A673 (cell line): ENCODE data around the gene COBL. TPM values are rescaled to one million over a fixed set of nuclear protein-coding genes. Genes with fewer than 3 reads are reported as not detected.

ENCODE experiments used
- BruUV-seq: library from RNA; stranded (reverse); fragments of 400-500 nt; replicated peaks from 2 replicates; lab custom pipeline; 2021; lab: Mats Ljungman, UMichigan
- CTCF ChIA-PET: fragments of 300-600 bp; sonication (Branson Sonifier 250); formaldehyde crosslinking; loops from one replicate; lab custom pipeline; 2022; ENCODE audit warnings: antibody characterized with exemption; lab: Charles Lee
- POLR2A ChIA-PET: fragments of 300-600 bp; sonication (Branson Sonifier 250); formaldehyde crosslinking; loops from one replicate; lab custom pipeline; 2022; ENCODE audit warnings: antibody characterized with exemption; ENCODE audit not compliant: low non-redundant PET; lab: Charles Lee
- DNase-seq: peaks from one replicate; pipeline ENCODE4 v3.0.0-alpha.2; 2015; ENCODE audit warnings: low spot score
- H3K27ac ChIP-seq: fragments of 200-600 bp; sonication (generic); 2 replicates; pipeline ENCODE4 v1.5.1; 2016; ENCODE audit warnings: mixed run types, low read depth, mild to moderate bottlenecking, mixed read lengths, antibody characterized with exemption, low read length; ENCODE audit not compliant: poor library complexity, severe bottlenecking
- H3K27me3 ChIP-seq: fragments of 200-600 bp; sonication (generic); replicated peaks from 2 replicates; pipeline ENCODE4 v1.6.1; 2017; ENCODE audit warnings: mixed run types, low read depth, mild to moderate bottlenecking, mixed read lengths, antibody characterized with exemption, low read length; ENCODE audit not compliant: insufficient read depth, poor library complexity
- H3K36me3 ChIP-seq: fragments of 200-600 bp; sonication (generic); 2 replicates; pipeline ENCODE4 v1.6.1; 2016; ENCODE audit warnings: mixed run types, mild to moderate bottlenecking, mixed read lengths, antibody characterized with exemption, low read length; ENCODE audit not compliant: insufficient read depth, poor library complexity, severe bottlenecking
- H3K4me1 ChIP-seq: fragments of 200-600 bp; sonication (generic); 2 replicates; pipeline ENCODE4 v1.6.1; 2017; ENCODE audit warnings: mixed run types, mild to moderate bottlenecking, mixed read lengths, antibody characterized with exemption, low read length; ENCODE audit not compliant: insufficient read depth, poor library complexity, severe bottlenecking
- H3K4me3 ChIP-seq: fragments of 200-600 bp; sonication (generic); 2 replicates; pipeline ENCODE4 v1.5.1; 2016; ENCODE audit warnings: low read depth, mixed run types, mild to moderate bottlenecking, mixed read lengths, low read length; ENCODE audit not compliant: poor library complexity, severe bottlenecking
- H3K9me3 ChIP-seq: fragments of 200-600 bp; sonication (generic); 2 replicates; pipeline ENCODE4 v1.6.1; 2016; ENCODE audit warnings: mixed run types, low read depth, mild to moderate bottlenecking, mixed read lengths, antibody characterized with exemption, low read length; ENCODE audit not compliant: poor library complexity, severe bottlenecking
- CTCF ChIP-seq: fragments of 300-800, 200-600 bp; sonication (generic); conservative IDR thresholded peaks from 2 replicates; pipeline ENCODE4 v1.5.1; 2017; ENCODE audit warnings: low read depth, mild to moderate bottlenecking, antibody characterized with exemption, low read length, moderate library complexity, mixed read lengths
- EZH2 ChIP-seq: fragments of 200-600 bp; sonication (generic); IDR thresholded peaks from 2 replicates; pipeline ENCODE4 v1.6.1; 2017; ENCODE audit warnings: borderline replicate concordance, low read depth, mild to moderate bottlenecking, mixed read lengths, antibody characterized with exemption, low read length; ENCODE audit not compliant: poor library complexity, severe bottlenecking
- intact Hi-C: fragments of 100-400 bp; cut with micrococcal nuclease; formaldehyde crosslinking; loops from one replicate; pipeline ENCODE4 v1.10.0; 2022; ENCODE audit not compliant: unreplicated experiment
- total RNA-seq: library from RNA; stranded (reverse); gene quantifications from 2 replicates; pipeline ENCODE4 v1.2.3, GENCODE V29; 2021

COBL gene
- total RNA-seq, 1 experiment from 2014 or later, result not detected

DNA sequence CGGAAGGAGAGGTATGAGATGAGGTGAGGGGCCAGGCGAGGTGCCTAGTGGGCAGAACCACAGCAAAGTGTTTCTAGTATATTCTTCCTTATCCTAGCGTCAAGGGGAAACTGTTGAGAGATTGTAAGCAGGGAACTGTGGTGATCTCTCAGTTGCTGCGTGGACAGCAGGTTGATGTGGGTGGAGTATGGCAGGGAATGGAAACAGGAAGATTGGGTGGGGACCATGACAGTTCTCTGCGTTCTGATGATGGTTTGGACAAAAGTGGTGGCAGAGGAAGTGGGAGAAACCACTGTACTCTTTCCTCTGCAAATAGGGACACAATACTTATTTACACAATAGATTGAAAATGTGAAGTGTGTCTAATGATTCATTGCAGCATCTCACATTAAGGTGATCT, 342.4 kb downstream of the COBL start:
- no peaks in the 10 kb centered on the region for H3K4me1 ChIP-seq
- no TSS peak for BruUV-seq
- intact Hi-C loops, result no loop called here
- TF ChIP-seq CTCF (no peak), EZH2 (no peak)
- H3K9me3 ChIP-seq, result peaks cover 15% of the 10 kb centered on the region
- H3K4me3 ChIP-seq, result no peak overlapping the region
- CTCF ChIA-PET, result no interaction called here
- H3K27ac ChIP-seq, result no peak overlapping the region
- no peak for DNase-seq
- H3K27me3 ChIP-seq, result no peaks in the 10 kb centered on the region
- H3K36me3 ChIP-seq, result no peaks in the 10 kb centered on the region
- POLR2A ChIA-PET, result no interaction called here

GRCh38 chr7:50973814-50974213, 342.8 kb downstream of the COBL start:
- Histone ChIP-seq H3K36me3 (no peaks in the 10 kb centered on the region), H3K9me3 (peaks cover 15% of the 10 kb centered on the region), H3K27me3 (no peaks in the 10 kb centered on the region), H3K4me1 (no peaks in the 10 kb centered on the region), H3K4me3 (no peak overlapping the region), H3K27ac (no peak overlapping the region)
- no peak for TF ChIP-seq EZH2
- no peak for TF ChIP-seq CTCF
- intact Hi-C loops, result no loop called here
- no peak for DNase-seq
- CTCF ChIA-PET, result no interaction called here
- BruUV-seq, result no TSS peak
- POLR2A ChIA-PET, result no interaction called here

GRCh38 chr7:50970092-50970491, 346.5 kb downstream of the COBL start:
- no peak overlapping the region for H3K4me3 ChIP-seq
- no peaks in the 10 kb centered on the region for H3K4me1 ChIP-seq
- no peak for TF ChIP-seq CTCF
- no peak for TF ChIP-seq EZH2
- no TSS peak for BruUV-seq
- H3K27me3 ChIP-seq, result no peaks in the 10 kb centered on the region
- H3K36me3 ChIP-seq, result no peaks in the 10 kb centered on the region
- DNase-seq, result no peak
- no peak overlapping the region for H3K27ac ChIP-seq
- CTCF ChIA-PET, result no interaction called here
- POLR2A ChIA-PET, result no interaction called here
- peaks cover 34% of the 10 kb centered on the region for H3K9me3 ChIP-seq
- intact Hi-C loops, result no loop called here
